ENCODE results near the gene GALR2.
"Not testable (repeated sequence)": the region's sequence is repeated elsewhere in the genome, so short reads cannot be mapped to it uniquely, and the experiment has no call there.

Gene GALR2

GRCh38 chr17:76051561-76051960 is 23.0 kb upstream of the GALR2 start:
- Histone ChIP-seq H3K27me3 (no peaks in the 10 kb centered on the region), H3K4me3 (ENCODE audit: low read depth in 1 of 2, low read length in 1 of 2) (no peak overlapping the region), H3K4me1 (ENCODE audit: control insufficient read depth in 1 of 2, insufficient read depth in 1 of 2, low read depth in 1 of 2, low read length in 1 of 2) (no peaks in the 10 kb centered on the region), H3K36me3 (peaks cover 91% of the 10 kb centered on the region), H3K9me3 (no peaks in the 10 kb centered on the region), H3K27ac (no peak overlapping the region)
- TF ChIP-seq, protein P1, sequence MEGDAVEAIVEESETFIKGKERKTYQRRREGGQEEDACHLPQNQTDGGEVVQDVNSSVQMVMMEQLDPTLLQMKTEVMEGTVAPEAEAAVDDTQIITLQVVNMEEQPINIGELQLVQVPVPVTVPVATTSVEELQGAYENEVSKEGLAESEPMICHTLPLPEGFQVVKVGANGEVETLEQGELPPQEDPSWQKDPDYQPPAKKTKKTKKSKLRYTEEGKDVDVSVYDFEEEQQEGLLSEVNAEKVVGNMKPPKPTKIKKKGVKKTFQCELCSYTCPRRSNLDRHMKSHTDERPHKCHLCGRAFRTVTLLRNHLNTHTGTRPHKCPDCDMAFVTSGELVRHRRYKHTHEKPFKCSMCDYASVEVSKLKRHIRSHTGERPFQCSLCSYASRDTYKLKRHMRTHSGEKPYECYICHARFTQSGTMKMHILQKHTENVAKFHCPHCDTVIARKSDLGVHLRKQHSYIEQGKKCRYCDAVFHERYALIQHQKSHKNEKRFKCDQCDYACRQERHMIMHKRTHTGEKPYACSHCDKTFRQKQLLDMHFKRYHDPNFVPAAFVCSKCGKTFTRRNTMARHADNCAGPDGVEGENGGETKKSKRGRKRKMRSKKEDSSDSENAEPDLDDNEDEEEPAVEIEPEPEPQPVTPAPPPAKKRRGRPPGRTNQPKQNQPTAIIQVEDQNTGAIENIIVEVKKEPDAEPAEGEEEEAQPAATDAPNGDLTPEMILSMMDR (IDR thresholded peaks at IDR 0.05): no peak

DNA sequence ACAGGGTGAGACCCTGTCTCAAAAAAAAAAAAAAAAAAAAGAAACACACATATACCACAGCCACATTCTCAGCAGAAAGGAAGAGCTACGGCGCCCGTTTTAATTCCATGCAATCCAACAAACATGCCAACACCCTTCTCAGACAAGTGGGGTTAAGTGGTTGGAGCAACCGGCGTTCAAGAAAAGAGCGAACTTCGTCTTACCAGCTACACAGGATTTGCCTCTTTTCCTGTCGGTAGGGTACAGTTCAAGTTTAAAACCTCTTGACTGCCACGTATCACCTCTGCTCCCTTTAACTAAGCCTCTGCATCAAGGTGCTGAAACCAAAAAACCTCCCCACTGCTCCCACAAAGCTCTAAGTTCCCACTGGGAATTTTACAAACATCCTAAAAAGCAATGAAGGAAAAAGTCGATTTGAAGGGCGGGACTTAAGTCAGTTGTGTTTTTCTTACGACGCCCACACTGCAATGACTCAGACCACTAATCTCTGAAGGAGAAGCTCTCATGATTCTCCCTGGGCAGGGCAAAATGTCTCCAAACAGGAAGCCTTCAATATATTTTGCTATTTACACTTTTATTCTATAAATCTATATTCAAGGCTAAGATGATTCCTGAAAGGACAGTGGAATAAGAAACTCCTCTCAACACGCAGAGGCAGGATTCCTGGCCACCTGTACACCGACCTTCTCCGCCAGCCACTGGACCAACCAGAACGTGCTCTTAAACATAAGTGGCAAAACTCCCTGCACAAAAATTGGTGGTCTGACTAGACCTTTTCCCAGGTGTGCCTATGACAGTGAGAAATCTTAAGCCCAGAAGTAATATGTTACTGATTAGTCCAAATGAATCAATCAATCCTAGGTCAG is 21.1 kb upstream of the GALR2 start:
- TF ChIP-seq, protein P1 (IDR thresholded peaks at IDR 0.05): no peak
- no peaks in the 10 kb centered on the region for H3K9me3 ChIP-seq
- H3K4me3 ChIP-seq (ENCODE audit: low read depth in 1 of 2, low read length in 1 of 2): no peak overlapping the region
- H3K4me1 ChIP-seq (ENCODE audit: control insufficient read depth in 1 of 2, insufficient read depth in 1 of 2, low read depth in 1 of 2, low read length in 1 of 2): no peaks in the 10 kb centered on the region
- no peak overlapping the region for H3K27ac ChIP-seq
- peaks cover 91% of the 10 kb centered on the region for H3K36me3 ChIP-seq
- H3K27me3 ChIP-seq: no peaks in the 10 kb centered on the region

DNA sequence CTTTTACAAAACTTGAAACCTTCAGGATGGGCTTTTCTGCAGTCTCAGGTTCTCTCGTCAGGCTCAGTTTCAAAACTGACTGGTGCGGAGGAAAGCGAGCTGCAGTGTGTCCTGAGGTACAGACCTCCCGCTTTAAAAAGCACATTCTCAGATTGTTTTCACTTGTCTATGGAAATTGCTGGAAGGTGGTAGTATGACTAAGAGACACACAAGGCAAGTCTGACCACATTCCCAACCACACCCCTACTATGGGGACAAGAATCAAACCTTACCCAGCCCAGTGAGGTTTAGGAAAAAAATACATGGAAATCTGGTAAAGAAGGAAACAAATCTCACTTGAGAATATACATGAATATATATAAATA is 20.5 kb upstream of the GALR2 start:
- Histone ChIP-seq H3K4me1 (ENCODE audit: control insufficient read depth in 1 of 2, insufficient read depth in 1 of 2, low read depth in 1 of 2, low read length in 1 of 2) (no peaks in the 10 kb centered on the region), H3K27ac (no peak overlapping the region), H3K9me3 (no peaks in the 10 kb centered on the region), H3K4me3 (ENCODE audit: low read depth in 1 of 2, low read length in 1 of 2) (no peak overlapping the region), H3K36me3 (peaks cover 91% of the 10 kb centered on the region), H3K27me3 (no peaks in the 10 kb centered on the region)
- TF ChIP-seq, protein P1 (IDR thresholded peaks at IDR 0.05): no peak

DNA sequence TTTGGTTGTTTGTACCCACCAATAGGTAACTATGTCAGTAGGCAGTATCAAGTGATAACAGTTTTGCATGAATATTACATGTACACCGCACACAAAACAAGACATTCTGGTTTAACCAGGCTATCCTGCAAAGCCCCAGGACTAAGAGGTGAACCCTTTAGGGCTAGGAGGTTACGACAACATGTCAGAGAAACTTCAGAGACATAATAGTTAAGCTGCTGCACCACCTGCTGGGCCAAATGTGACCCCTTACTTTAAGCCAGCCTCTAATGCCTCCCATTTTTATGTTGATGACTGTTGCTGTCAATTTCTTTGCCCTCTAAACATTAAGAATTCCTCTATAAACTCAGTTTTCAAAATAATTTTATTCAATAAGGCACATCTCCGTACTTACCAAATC is 17.7 kb upstream of the GALR2 start:
- Histone ChIP-seq H3K9me3 (no peaks in the 10 kb centered on the region), H3K36me3 (peaks cover 90% of the 10 kb centered on the region), H3K27me3 (no peaks in the 10 kb centered on the region), H3K27ac (no peak overlapping the region), H3K4me3 (ENCODE audit: low read depth in 1 of 2, low read length in 1 of 2) (no peak overlapping the region), H3K4me1 (ENCODE audit: control insufficient read depth in 1 of 2, insufficient read depth in 1 of 2, low read depth in 1 of 2, low read length in 1 of 2) (no peaks in the 10 kb centered on the region)
- TF ChIP-seq, protein P1 (IDR thresholded peaks at IDR 0.05): no peak

GRCh38 chr17:76058264-76058663 is 16.3 kb upstream of the GALR2 start:
- H3K4me1 ChIP-seq (ENCODE audit: control insufficient read depth in 1 of 2, insufficient read depth in 1 of 2, low read depth in 1 of 2, low read length in 1 of 2); H3K9me3 ChIP-seq; H3K27me3 ChIP-seq; H3K27ac ChIP-seq; H3K4me3 ChIP-seq (ENCODE audit: low read depth in 1 of 2, low read length in 1 of 2): not testable (repeated sequence)
- H3K36me3 ChIP-seq: peaks cover 92% of the 10 kb centered on the region

DNA sequence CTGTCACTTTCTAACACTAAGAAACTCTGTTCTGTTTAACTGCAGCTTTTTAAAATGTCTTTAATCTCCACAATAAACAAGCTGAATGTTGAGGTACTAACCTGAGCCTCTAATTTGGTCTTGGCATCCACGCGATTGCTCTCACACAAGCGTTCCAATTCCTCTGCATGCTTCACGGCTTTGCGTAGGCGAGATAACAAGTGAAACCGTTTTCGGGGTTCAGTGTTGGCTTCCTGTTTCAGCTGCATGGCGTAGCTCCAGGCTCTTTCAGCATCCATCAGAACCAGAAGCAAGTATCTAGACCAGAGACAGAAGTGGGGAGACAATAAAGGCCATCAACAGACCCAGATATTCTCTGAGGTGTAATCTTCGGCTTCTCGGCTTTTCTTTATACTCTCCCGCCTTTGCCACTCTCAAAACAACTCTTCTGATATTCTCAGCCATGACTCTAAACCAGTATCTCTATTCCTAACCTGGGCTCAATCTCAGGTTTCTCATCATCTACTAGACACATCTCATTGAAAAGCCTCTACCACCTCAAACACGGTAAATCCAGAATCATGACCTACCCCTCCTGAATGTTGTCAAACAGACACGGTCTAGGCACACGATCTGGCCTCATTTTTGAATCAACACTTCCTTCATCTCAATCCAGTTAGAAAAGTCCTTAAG is 10.6 kb upstream of the GALR2 start:
- no peak overlapping the region for H3K27ac ChIP-seq
- TF ChIP-seq, protein P1 (IDR thresholded peaks at IDR 0.05): no peak
- H3K36me3 ChIP-seq: peaks cover 82% of the 10 kb centered on the region
- H3K9me3 ChIP-seq: no peaks in the 10 kb centered on the region
- no peaks in the 10 kb centered on the region for H3K4me1 ChIP-seq (ENCODE audit: control insufficient read depth in 1 of 2, insufficient read depth in 1 of 2, low read depth in 1 of 2, low read length in 1 of 2)
- no peaks in the 10 kb centered on the region for H3K27me3 ChIP-seq
- no peak overlapping the region for H3K4me3 ChIP-seq (ENCODE audit: low read depth in 1 of 2, low read length in 1 of 2)

Measured in neutrophil (primary cell).